ENCODE results near the gene DENND2D. TPM values are rescaled to one million over a fixed set of nuclear protein-coding genes. Genes with fewer than 3 reads are reported as not detected.
A peak's percentile ranks its signal among the peaks of the same experiment; 100 is the strongest.

DENND2D gene
- total and polyA plus RNA-seq, 9 of the 15 experiments (the other 6 are each of a cell fraction or from before 2014, with no cell fraction given), result 0.08 to 0.44 (median 0.13) TPM; not detected in 6

GRCh38 chr1:111161843-111162487 lies 38.5 kb downstream of the DENND2D start (continued):
- TF ChIP-seq BCL6 (CRISPR knock-in tag; IDR thresholded peaks at IDR 0.05) (peak; percentile 61; the same call in 1 of the 2 replicates), ZNF318 (IDR thresholded peaks at IDR 0.05; ENCODE audit: borderline replicate concordance in 1 of 2, low read depth in 1 of 2) (peak; percentile 84 to 93; a peak in 3 of 4 replicates), NFXL1 (CRISPR knock-in tag; IDR thresholded peaks at IDR 0.05) (no peak), FOXP4 (CRISPR knock-in tag; IDR thresholded peaks at IDR 0.05; ENCODE audit: borderline replicate concordance) (0 out of 2 replicates have a peak, but pooled peaks have one; percentile 43), ETV1 (tag; conservative IDR thresholded peaks at IDR 0.05; ENCODE audit: low read depth) (peak; percentile 38; the same call in 1 of the 2 replicates), ILF3 (IDR thresholded peaks at IDR 0.05; ENCODE audit: borderline replicate concordance) (0 out of 2 replicates have a peak, but pooled peaks have one; percentile 63), ZNF639 (CRISPR knock-in tag; conservative IDR thresholded peaks at IDR 0.05 in 1 of 2, IDR thresholded peaks at IDR 0.05 in 1 of 2) (peak in 1 of 2 experiments; percentile 70; a peak in 1 of 4 replicates), HDGF (IDR thresholded peaks at IDR 0.05) (peak; percentile 13; the same call in 1 of the 2 replicates), HDAC1 (IDR thresholded peaks at IDR 0.05) (peak; percentile 93 to 100), ZNF175 (CRISPR knock-in tag; IDR thresholded peaks at IDR 0.05; ENCODE audit: low read depth) (peak; percentile 93), ATF7 (IDR thresholded peaks at IDR 0.05) (peak; percentile 82), NCOA2 (IDR thresholded peaks at IDR 0.05; ENCODE audit: partially characterized antibody in 2 of 2) (peak; percentile 63 to 75), JUND (IDR thresholded peaks at IDR 0.05; ENCODE audit: borderline replicate concordance, low read depth, low read length) (peak; percentile 75), JUND (tag; IDR thresholded peaks at IDR 0.05; ENCODE audit: borderline replicate concordance, low read depth, low read length) (peak; percentile 49; the same call in 2 of the 3 replicates)

Measured in K562 (cell line).